B cell (primary cell): Measurements from ENCODE around the gene PRAF2. TPM values are rescaled to one million over a fixed set of nuclear protein-coding genes. Genes with fewer than 3 reads are reported as not detected.

Experiments
- ATAC-seq: fragments of 200-7000 bp; cut with Tn5 transposase; one replicate; pipeline ENCODE4 v1.10.0; 2021; ENCODE audit warnings: low read depth, mild to moderate bottlenecking, moderate number of reproducible peaks, moderate library complexity
- CTCF ChIA-PET: fragments of 350-600 bp; sonication (Branson Sonifier 250); formaldehyde crosslinking; loops from one replicate; lab custom pipeline; 2021; ENCODE audit warnings: antibody characterized with exemption, inconsistent platforms; lab: Charles Lee
- POLR2A ChIA-PET: fragments of 350-600 bp; sonication (Branson Sonifier 250); formaldehyde crosslinking; loops from one replicate; lab custom pipeline; 2021; ENCODE audit warnings: antibody characterized with exemption; lab: Charles Lee
- DNase-seq: peaks from one replicate; pipeline ENCODE4 v3.0.0; 2013
- H2AFZ ChIP-seq: 2 replicates; pipeline ENCODE4 v1.6.1; 2012; ENCODE audit warnings: mild to moderate bottlenecking, low read depth, low read length; ENCODE audit not compliant: insufficient read depth, poor library complexity, severe bottlenecking
- H3K27ac ChIP-seq, 2 donors: 1 replicate in 1 of 2; 2 replicates in 1 of 2; pipeline ENCODE4 v1.5.1; 2012 to 2013; ENCODE audit warnings: low read length in 2 of 2, mild to moderate bottlenecking in 2 of 2, moderate library complexity in 1 of 2
- H3K27me3 ChIP-seq, 4 experiments: fragments of 200-600 bp in 1 of 4; sonication (generic) in 1 of 4; replicated peaks in 1 of 4; 1 replicate in 2 of 4; 2 replicates in 2 of 4; pipeline versions ENCODE4 v1.6.1 to v1.7.0; 2013 to 2016; ENCODE audit warnings: low read length in 3 of 4, mild to moderate bottlenecking in 2 of 4, mixed read lengths in 1 of 4, moderate library complexity in 1 of 4; ENCODE audit not compliant: insufficient read depth in 4 of 4, control insufficient read depth in 3 of 4; ENCODE audit errors: control extremely low read depth in 1 of 4
- H3K36me3 ChIP-seq, 2 experiments: replicated peaks in 1 of 2; 1 replicate in 1 of 2; 2 replicates in 1 of 2; pipeline versions ENCODE4 v1.6.1 to v1.7.1; 2013; ENCODE audit warnings: low read length in 1 of 2; ENCODE audit not compliant: insufficient read depth in 2 of 2, control insufficient read depth in 1 of 2; ENCODE audit errors: control extremely low read depth in 1 of 2, extremely low read depth in 1 of 2
- H3K4me1 ChIP-seq, 2 donors: fragments of 200-600 bp in 1 of 2; sonication (generic) in 1 of 2; 1 replicate in 1 of 2; 2 replicates in 1 of 2; pipeline versions ENCODE4 v1.5.1 to v1.6.1; 2013 to 2017; ENCODE audit warnings: low read length in 2 of 2; ENCODE audit not compliant: control insufficient read depth in 2 of 2, insufficient read depth in 2 of 2
- H3K4me2 ChIP-seq: replicated peaks from 2 replicates; pipeline ENCODE3; 2012; ENCODE audit warnings: mild to moderate bottlenecking, low read depth, low read length; ENCODE audit not compliant: poor library complexity, severe bottlenecking
- H3K4me3 ChIP-seq, 5 experiments: fragments of 200-600 bp in 1 of 5; sonication (generic) in 1 of 5; 1 replicate in 3 of 5; 2 replicates in 2 of 5; pipeline versions ENCODE4 v1.5.1 to v1.7.0; 2011 to 2016; ENCODE audit warnings: low read length in 4 of 5, mild to moderate bottlenecking in 4 of 5, low read depth in 2 of 5, control low read depth in 1 of 5, moderate library complexity in 1 of 5; ENCODE audit not compliant: insufficient read depth in 1 of 5; ENCODE audit errors: control extremely low read depth in 1 of 5, extremely low read depth in 1 of 5
- H3K79me2 ChIP-seq: fragments of 200-600 bp; sonication (generic); one replicate; pipeline ENCODE4 v1.6.0; 2016; ENCODE audit warnings: low read length; ENCODE audit not compliant: control insufficient read depth, insufficient read depth
- H3K9ac ChIP-seq: fragments of 200-600 bp; sonication (generic); 2 replicates; pipeline ENCODE4 v1.6.1; 2017; ENCODE audit warnings: mild to moderate bottlenecking, low read length, moderate library complexity
- H3K9me3 ChIP-seq, 3 donors: one replicate each; pipeline versions ENCODE4 v1.6.1 to v1.7.1; 2013; ENCODE audit warnings: low read length in 2 of 3; ENCODE audit not compliant: control insufficient read depth in 2 of 3, insufficient read depth in 1 of 3; ENCODE audit errors: control extremely low read depth in 1 of 3
- H4K20me1 ChIP-seq: 2 replicates; pipeline ENCODE4 v1.6.0; 2012; ENCODE audit warnings: mild to moderate bottlenecking, low read length; ENCODE audit not compliant: insufficient read depth, control insufficient read depth, poor library complexity, severe bottlenecking
- H3K27ac Mint-ChIP-seq: one replicate; pipeline ENCODE4 v1.8.0; 2021; ENCODE audit warnings: mixed read lengths
- H3K27me3 Mint-ChIP-seq: one replicate; pipeline ENCODE4 v1.8.0; 2021; ENCODE audit warnings: mixed read lengths
- H3K4me1 Mint-ChIP-seq: one replicate; pipeline ENCODE4 v1.8.0; 2021; ENCODE audit warnings: mixed read lengths
- H3K4me3 Mint-ChIP-seq: one replicate; pipeline ENCODE4 v1.8.0; 2021; ENCODE audit warnings: mixed read lengths
- H3K9me3 Mint-ChIP-seq: one replicate; pipeline ENCODE4 v1.8.0; 2022; ENCODE audit warnings: mixed read lengths; ENCODE audit not compliant: insufficient read depth
- EZH2 ChIP-seq: IDR thresholded peaks from 2 replicates; pipeline ENCODE4 v1.6.1; 2012; ENCODE audit warnings: borderline replicate concordance, low read depth, mild to moderate bottlenecking, moderate library complexity, low read length; ENCODE audit not compliant: insufficient read depth, poor library complexity, severe bottlenecking
- WGBS: methylation state at CpG from one replicate; pipeline ENCODE4 v1.1.5; 2013; ENCODE audit warnings: missing lambda C conversion rate; ENCODE audit not compliant: insufficient coverage; 5-methylcytosine and 5-hydroxymethylcytosine counted together
- intact Hi-C: fragments of 100-400 bp; cut with micrococcal nuclease; formaldehyde crosslinking; loops from one replicate; pipeline ENCODE4 v1.10.0; 2022
- polyA plus RNA-seq: library from polyadenylated mRNA; depleted of rRNA; stranded (reverse); fragments of >200 nt; gene quantifications from 2 replicates; pipeline ENCODE4 v1.2.3, GENCODE V29; 2012
- total RNA-seq, 2 donors: library from RNA; stranded (reverse); fragments of 120-200 nt in 1 of 2; gene quantifications; 1 replicate in 1 of 2; 2 replicates in 1 of 2; pipeline versions ENCODE4 v1.2.3 to v1.2.4, GENCODE V29; 2013 to 2022
- TF ChIP-seq, protein P1 (sequence below): fragments of 200-600 bp; IDR thresholded peaks from one replicate; pipeline ENCODE4 v1.8.0; 2022; ENCODE audit warnings: antibody characterized with exemption, mild to moderate bottlenecking

PRAF2 gene
- total and polyA plus RNA-seq, 2 donors (not counting 1 experiment from before 2014, with no cell fraction given): 19.0 to 19.4 TPM

DNA sequence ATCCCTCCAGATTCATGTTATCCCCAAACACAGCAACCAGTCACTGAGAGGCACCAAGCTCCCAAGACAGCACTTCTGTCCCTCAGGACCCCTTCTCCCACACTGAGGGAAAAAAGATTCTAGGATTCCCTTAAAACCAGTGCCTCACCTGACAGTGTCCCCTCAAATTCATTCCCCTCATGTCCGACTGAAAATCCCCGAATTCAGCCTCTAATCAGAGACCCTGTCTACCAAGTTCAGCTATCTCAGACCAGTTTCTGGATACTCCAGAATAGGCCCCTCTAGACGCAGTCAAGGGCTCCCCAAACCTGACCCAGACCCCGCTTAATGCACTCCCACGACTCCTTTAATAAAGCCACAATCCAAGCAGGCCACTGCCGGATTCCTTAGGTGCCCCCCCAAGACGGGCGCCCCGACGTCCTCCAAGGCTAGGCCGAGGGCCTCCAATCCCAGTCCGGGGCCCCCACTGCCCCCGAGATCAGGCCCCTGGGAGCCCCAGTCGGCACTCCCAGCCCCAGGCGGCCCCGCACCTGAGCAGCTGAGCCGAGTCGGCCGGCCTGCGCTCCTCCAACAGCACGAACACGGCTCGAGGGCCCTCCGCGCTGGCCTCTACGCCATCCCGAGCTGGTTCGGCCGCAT is 31.1 kb downstream of the PRAF2 start:
- H3K4me3 Mint-ChIP-seq: peak overlapping the region; percentile 91
- 1% methylated on average over 27 of the region's 29 CpGs for WGBS
- Histone ChIP-seq H3K36me3 (peaks cover 0 to 16% of the 10 kb centered on the region in 2 experiments), H3K79me2 (peaks cover 8% of the 10 kb centered on the region), H2AFZ (peak overlapping the region; percentile 42), H4K20me1 (no peaks in the 10 kb centered on the region), H3K27ac (peak overlapping the region; percentile 91 to 96), H3K27me3 (no peaks in the 10 kb centered on the region), H3K4me3 (peak overlapping the region; percentile 69 to 77 (median 73)), H3K9ac (peak overlapping the region; percentile 69), H3K4me2 (peak overlapping the region; percentile 73), H3K9me3 (no peaks in the 10 kb centered on the region), H3K4me1 (peaks cover 12 to 25% of the 10 kb centered on the region in 2 donors)
- ChIA-PET POLR2A (interaction anchor here (0.5 to 2.3 kb wide), 6 partner anchors 40 to 1106 kb away, joined by 4 to 9 read pairs (median 6); partner anchors contain the start of genes GRIPAP1, OTUD5 and PLP2), CTCF (interaction anchor here (0.7 to 3.3 kb wide), 6 partner anchors 41 to 394 kb away, joined by 3 to 16 read pairs (median 4); partner anchors contain the start of genes GRIPAP1 and KCND1)
- no peak for DNase-seq
- peaks cover 28% of the 10 kb centered on the region for H3K4me1 Mint-ChIP-seq
- intact Hi-C loops: loop anchor here (1.0 to 10.0 kb wide), 14 partner anchors 32 to 1388 kb away; partner anchors contain the start of genes ELK1, GPKOW, GRIPAP1 and HDAC6
- no peaks in the 10 kb centered on the region for H3K27me3 Mint-ChIP-seq
- TF ChIP-seq, protein P1, sequence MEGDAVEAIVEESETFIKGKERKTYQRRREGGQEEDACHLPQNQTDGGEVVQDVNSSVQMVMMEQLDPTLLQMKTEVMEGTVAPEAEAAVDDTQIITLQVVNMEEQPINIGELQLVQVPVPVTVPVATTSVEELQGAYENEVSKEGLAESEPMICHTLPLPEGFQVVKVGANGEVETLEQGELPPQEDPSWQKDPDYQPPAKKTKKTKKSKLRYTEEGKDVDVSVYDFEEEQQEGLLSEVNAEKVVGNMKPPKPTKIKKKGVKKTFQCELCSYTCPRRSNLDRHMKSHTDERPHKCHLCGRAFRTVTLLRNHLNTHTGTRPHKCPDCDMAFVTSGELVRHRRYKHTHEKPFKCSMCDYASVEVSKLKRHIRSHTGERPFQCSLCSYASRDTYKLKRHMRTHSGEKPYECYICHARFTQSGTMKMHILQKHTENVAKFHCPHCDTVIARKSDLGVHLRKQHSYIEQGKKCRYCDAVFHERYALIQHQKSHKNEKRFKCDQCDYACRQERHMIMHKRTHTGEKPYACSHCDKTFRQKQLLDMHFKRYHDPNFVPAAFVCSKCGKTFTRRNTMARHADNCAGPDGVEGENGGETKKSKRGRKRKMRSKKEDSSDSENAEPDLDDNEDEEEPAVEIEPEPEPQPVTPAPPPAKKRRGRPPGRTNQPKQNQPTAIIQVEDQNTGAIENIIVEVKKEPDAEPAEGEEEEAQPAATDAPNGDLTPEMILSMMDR: no peak
- TF ChIP-seq EZH2: no peak
- ATAC-seq: no peak
- H3K27ac Mint-ChIP-seq: peak overlapping the region; percentile 87
- no peaks in the 10 kb centered on the region for H3K9me3 Mint-ChIP-seq
